Colonic mucosa (tissue), 4 donors: ENCODE data around the gene PRKCB. TPM values are rescaled to one million over a fixed set of nuclear protein-coding genes. Genes with fewer than 3 reads are reported as not detected.
"Not testable (repeated sequence)": the region's sequence is repeated elsewhere in the genome, so short reads cannot be mapped to it uniquely, and the experiment has no call there.

Experiments
- DNase-seq: peaks from one replicate; pipeline ENCODE4 v3.0.0-alpha.2; 2020
- H3K27ac ChIP-seq: fragments of 200-600 bp; one replicate; pipeline ENCODE4 v1.8.0; 2021
- H3K27me3 ChIP-seq: fragments of 200-600 bp; one replicate; pipeline ENCODE4 v1.8.0; 2021
- H3K36me3 ChIP-seq: fragments of 200-600 bp; one replicate; pipeline ENCODE4 v1.8.0; 2021
- H3K4me1 ChIP-seq: fragments of 200-600 bp; one replicate; pipeline ENCODE4 v1.8.0; 2021; ENCODE audit warnings: mild to moderate bottlenecking
- H3K4me3 ChIP-seq: fragments of 200-600 bp; one replicate; pipeline ENCODE4 v1.8.0; 2021
- H3K9ac ChIP-seq, 2 donors: one replicate each; pipeline ENCODE4 v1.7.0; 2013; ENCODE audit warnings: control low read depth in 2 of 2, low read depth in 2 of 2, low read length in 2 of 2
- H3K9me3 ChIP-seq: fragments of 200-600 bp; one replicate; pipeline ENCODE4 v1.8.0; 2021
- intact Hi-C: fragments of 100-400 bp; cut with DNase I; formaldehyde crosslinking; loops from one replicate; pipeline ENCODE4 v1.14.1; 2022
- total RNA-seq, 2 donors: library from RNA; stranded (reverse); fragmentation: NEBNext Ultra II Directional in 1 of 2; extraction: Animal tissue kit (Norgen Biotek cat#: 25700) in 1 of 2; gene quantifications; one replicate each; pipeline ENCODE4 v1.2.1, GENCODE V29; 2021
- TF ChIP-seq, protein P1 (sequence below): fragments of 200-600 bp; IDR thresholded peaks from one replicate; pipeline ENCODE4 v1.8.0; 2022; ENCODE audit warnings: antibody characterized with exemption, mild to moderate bottlenecking
- donor health status: healthy.
- donor health status: DM: no; HTN: no; CAD: no.
- donor health status: DM: no; HTN: no; CAD: no.

The PRKCB gene
- total RNA-seq, 2 donors from 2014 or later: 2.5 to 10.7 TPM

GRCh38 chr16:24150282-24150681 lies 314.5 kb downstream of the PRKCB start:
- H3K27ac ChIP-seq: no peak overlapping the region
- no peak overlapping the region for H3K9ac ChIP-seq
- DNase-seq: no peak
- H3K27me3 ChIP-seq: no peaks in the 10 kb centered on the region
- H3K4me1 ChIP-seq: no peaks in the 10 kb centered on the region
- no peaks in the 10 kb centered on the region for H3K9me3 ChIP-seq
- TF ChIP-seq, protein P1, sequence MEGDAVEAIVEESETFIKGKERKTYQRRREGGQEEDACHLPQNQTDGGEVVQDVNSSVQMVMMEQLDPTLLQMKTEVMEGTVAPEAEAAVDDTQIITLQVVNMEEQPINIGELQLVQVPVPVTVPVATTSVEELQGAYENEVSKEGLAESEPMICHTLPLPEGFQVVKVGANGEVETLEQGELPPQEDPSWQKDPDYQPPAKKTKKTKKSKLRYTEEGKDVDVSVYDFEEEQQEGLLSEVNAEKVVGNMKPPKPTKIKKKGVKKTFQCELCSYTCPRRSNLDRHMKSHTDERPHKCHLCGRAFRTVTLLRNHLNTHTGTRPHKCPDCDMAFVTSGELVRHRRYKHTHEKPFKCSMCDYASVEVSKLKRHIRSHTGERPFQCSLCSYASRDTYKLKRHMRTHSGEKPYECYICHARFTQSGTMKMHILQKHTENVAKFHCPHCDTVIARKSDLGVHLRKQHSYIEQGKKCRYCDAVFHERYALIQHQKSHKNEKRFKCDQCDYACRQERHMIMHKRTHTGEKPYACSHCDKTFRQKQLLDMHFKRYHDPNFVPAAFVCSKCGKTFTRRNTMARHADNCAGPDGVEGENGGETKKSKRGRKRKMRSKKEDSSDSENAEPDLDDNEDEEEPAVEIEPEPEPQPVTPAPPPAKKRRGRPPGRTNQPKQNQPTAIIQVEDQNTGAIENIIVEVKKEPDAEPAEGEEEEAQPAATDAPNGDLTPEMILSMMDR: no peak
- H3K36me3 ChIP-seq: no peaks in the 10 kb centered on the region
- intact Hi-C loops: no loop called here
- H3K4me3 ChIP-seq: no peak overlapping the region

GRCh38 chr16:24151482-24151939 lies 315.7 kb downstream of the PRKCB start:
- Histone ChIP-seq H3K9ac (no peak overlapping the region), H3K27ac (no peak overlapping the region), H3K27me3 (no peaks in the 10 kb centered on the region), H3K9me3 (no peaks in the 10 kb centered on the region), H3K36me3 (no peaks in the 10 kb centered on the region), H3K4me3 (no peak overlapping the region), H3K4me1 (no peaks in the 10 kb centered on the region)
- DNase-seq: no peak
- TF ChIP-seq, protein P1: no peak
- intact Hi-C loops: no loop called here

- H3K4me1 ChIP-seq, H3K9me3 ChIP-seq, intact Hi-C loops, H3K4me3 ChIP-seq, DNase-seq, H3K27me3 ChIP-seq, H3K36me3 ChIP-seq, H3K9ac ChIP-seq, H3K27ac ChIP-seq: not testable (repeated sequence)
Measured at GRCh38 chr16:24152048-24152447, 316.3 kb downstream of the PRKCB start.

DNA sequence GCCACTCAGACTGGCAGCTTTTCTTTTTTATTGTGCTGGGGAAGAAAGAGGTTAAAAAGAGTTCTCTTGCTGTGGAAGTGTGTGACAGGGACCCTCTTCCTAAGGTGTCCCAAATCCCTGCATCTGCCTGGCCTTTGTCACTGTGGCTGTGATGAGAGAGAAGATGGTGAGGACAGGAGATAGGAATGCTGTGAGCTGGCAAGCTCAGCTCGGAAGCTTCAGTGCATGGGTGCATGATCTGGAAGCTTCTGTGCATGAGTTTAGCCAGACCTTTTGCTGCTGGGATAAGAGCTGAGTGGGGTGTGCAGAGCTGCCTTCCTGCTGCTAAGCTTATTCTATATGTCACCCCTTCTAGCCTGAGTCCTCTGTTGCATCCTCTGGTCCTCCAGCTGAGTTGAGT lies 317.0 kb downstream of the PRKCB start:
- no peak for DNase-seq
- H3K27ac ChIP-seq: no peak overlapping the region
- intact Hi-C loops: no loop called here
- no peak overlapping the region for H3K4me3 ChIP-seq
- H3K4me1 ChIP-seq: no peaks in the 10 kb centered on the region
- H3K9me3 ChIP-seq: no peaks in the 10 kb centered on the region
- no peak overlapping the region for H3K9ac ChIP-seq
- no peaks in the 10 kb centered on the region for H3K27me3 ChIP-seq
- H3K36me3 ChIP-seq: no peaks in the 10 kb centered on the region
- TF ChIP-seq, protein P1: no peak

DNA sequence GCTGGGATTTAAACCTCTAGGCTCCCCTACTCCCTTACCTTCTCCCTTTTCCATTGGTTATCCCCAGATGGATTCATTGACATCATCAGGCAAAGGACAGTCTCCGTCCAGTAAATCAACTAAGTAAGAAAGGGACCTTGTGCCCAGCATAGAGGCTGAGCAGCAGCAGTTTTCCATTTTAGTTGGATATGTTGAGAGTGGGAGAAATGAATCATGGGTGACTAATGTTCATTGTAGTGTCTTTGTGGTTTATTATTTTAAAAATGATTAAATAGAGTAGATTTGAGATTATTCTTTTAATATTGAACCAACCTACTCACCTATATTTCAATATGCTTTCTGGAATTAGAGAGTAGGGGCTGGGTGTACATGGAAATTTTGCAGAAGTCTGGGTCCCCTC lies 321.0 kb downstream of the PRKCB start:
- TF ChIP-seq, protein P1: no peak
- Histone ChIP-seq H3K36me3 (no peaks in the 10 kb centered on the region), H3K27me3 (no peaks in the 10 kb centered on the region), H3K27ac (no peak overlapping the region), H3K9ac (no peak overlapping the region), H3K9me3 (no peaks in the 10 kb centered on the region), H3K4me1 (no peaks in the 10 kb centered on the region), H3K4me3 (no peak overlapping the region)
- no peak for DNase-seq
- intact Hi-C loops: no loop called here

- H3K9me3 ChIP-seq: no peaks in the 10 kb centered on the region
- DNase-seq: no peak
- TF ChIP-seq, protein P1: no peak
- intact Hi-C loops: no loop called here
- no peaks in the 10 kb centered on the region for H3K27me3 ChIP-seq
- no peak overlapping the region for H3K4me3 ChIP-seq
- H3K36me3 ChIP-seq: no peaks in the 10 kb centered on the region
- no peak overlapping the region for H3K27ac ChIP-seq
- H3K4me1 ChIP-seq: no peaks in the 10 kb centered on the region
- no peak overlapping the region for H3K9ac ChIP-seq
Measured at GRCh38 chr16:24163935-24164334, 328.2 kb downstream of the PRKCB start.
